ENCODE measurements around the gene UBE4B. TPM values are rescaled to one million over a fixed set of nuclear protein-coding genes. Genes with fewer than 3 reads are reported as not detected.

Gene UBE4B
- total and polyA plus RNA-seq, 4 donors = 9.9 to 51.0 (median 28.2) TPM

DNA sequence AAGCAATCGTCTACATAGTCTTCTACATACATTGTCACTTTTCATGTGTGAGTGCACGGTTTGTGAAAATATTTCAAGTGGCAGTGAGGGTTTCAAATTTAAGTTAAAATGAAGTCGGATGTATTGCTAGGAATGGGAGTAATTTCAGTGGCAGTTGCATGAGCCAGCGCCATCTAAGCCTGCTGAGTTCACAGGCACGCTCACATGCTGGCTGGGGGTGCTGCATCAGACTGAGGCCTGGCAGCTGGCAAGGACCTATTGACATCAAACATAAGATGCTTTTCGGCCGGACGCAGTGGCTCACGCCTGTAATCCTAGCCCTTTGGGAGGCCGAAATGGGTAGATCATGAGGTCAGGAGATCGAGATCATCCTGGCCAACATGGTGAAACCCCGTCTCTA, 80.7 kb downstream of the UBE4B start:
- ATAC-seq (ENCODE audit: insufficient read depth, low FRiP score) (no peak), DNase-seq (no peak)
- H3K27me3 ChIP-seq (ENCODE audit: control insufficient read depth in 3 of 3, insufficient read depth in 3 of 3, low read length in 2 of 3) = no peaks in the 10 kb centered on the region
- no peak overlapping the region for H3K4me3 ChIP-seq
- H3K36me3 ChIP-seq (ENCODE audit: control insufficient read depth in 4 of 4, insufficient read depth in 4 of 4, low read length in 4 of 4) = peaks cover 0 to 20% (median 15%) of the 10 kb centered on the region in 4 donors
- no peaks in the 10 kb centered on the region for H3K9me3 ChIP-seq (ENCODE audit: control insufficient read depth in 4 of 4, insufficient read depth in 3 of 4, low read length in 3 of 4)
- H3K9ac ChIP-seq (ENCODE audit: insufficient read depth in 1 of 2, low read length in 2 of 2) = no peak overlapping the region
- no peak overlapping the region for H3K27ac ChIP-seq (ENCODE audit: low read depth in 1 of 2, low read length in 1 of 2)
- TF ChIP-seq, protein P1, sequence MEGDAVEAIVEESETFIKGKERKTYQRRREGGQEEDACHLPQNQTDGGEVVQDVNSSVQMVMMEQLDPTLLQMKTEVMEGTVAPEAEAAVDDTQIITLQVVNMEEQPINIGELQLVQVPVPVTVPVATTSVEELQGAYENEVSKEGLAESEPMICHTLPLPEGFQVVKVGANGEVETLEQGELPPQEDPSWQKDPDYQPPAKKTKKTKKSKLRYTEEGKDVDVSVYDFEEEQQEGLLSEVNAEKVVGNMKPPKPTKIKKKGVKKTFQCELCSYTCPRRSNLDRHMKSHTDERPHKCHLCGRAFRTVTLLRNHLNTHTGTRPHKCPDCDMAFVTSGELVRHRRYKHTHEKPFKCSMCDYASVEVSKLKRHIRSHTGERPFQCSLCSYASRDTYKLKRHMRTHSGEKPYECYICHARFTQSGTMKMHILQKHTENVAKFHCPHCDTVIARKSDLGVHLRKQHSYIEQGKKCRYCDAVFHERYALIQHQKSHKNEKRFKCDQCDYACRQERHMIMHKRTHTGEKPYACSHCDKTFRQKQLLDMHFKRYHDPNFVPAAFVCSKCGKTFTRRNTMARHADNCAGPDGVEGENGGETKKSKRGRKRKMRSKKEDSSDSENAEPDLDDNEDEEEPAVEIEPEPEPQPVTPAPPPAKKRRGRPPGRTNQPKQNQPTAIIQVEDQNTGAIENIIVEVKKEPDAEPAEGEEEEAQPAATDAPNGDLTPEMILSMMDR (IDR thresholded peaks at IDR 0.05; ENCODE audit: control extremely low read depth, extremely low read depth) = no peak
- 95 to 97% methylated on average over 12 of the region's 12 CpGs for WGBS, 2 donors
- H3K4me1 ChIP-seq (ENCODE audit: control insufficient read depth in 5 of 5, insufficient read depth in 5 of 5, low read length in 5 of 5) = no peaks in the 10 kb centered on the region

DNA sequence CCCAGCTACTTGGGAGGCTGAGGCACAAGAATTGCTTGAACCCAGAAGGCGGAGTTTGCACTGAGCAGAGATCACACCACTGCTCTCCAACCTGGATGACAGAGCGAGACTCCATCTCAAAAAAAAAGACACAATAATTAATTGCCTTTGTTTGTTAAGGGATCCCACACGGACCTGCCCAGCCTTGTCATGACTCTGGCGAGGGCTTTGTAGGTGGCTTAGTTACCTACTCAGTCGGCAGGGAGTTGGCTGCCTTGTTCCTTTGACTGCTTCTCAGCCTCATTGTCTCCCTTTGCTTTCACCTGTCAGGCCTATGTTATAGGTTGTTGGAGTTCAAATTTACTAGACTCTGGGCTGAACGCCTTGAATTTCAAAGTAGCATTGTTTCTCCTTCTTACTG, 82.0 kb downstream of the UBE4B start:
- TF ChIP-seq, protein P1 (IDR thresholded peaks at IDR 0.05; ENCODE audit: control extremely low read depth, extremely low read depth) = no peak
- Histone ChIP-seq H3K9me3 (ENCODE audit: control insufficient read depth in 4 of 4, insufficient read depth in 3 of 4, low read length in 3 of 4) (no peaks in the 10 kb centered on the region), H3K4me3 (no peak overlapping the region), H3K4me1 (ENCODE audit: control insufficient read depth in 5 of 5, insufficient read depth in 5 of 5, low read length in 5 of 5) (no peaks in the 10 kb centered on the region), H3K27me3 (ENCODE audit: control insufficient read depth in 3 of 3, insufficient read depth in 3 of 3, low read length in 2 of 3) (no peaks in the 10 kb centered on the region), H3K27ac (ENCODE audit: low read depth in 1 of 2, low read length in 1 of 2) (no peak overlapping the region), H3K36me3 (ENCODE audit: control insufficient read depth in 4 of 4, insufficient read depth in 4 of 4, low read length in 4 of 4) (peaks cover 0 to 23% (median 19%) of the 10 kb centered on the region in 4 donors), H3K9ac (ENCODE audit: insufficient read depth in 1 of 2, low read length in 2 of 2) (no peak overlapping the region)
- ATAC-seq (ENCODE audit: insufficient read depth, low FRiP score) (no peak), DNase-seq (no peak)
- WGBS, 2 donors = 94 to 98% methylated on average over 6 of the region's 6 CpGs

DNA sequence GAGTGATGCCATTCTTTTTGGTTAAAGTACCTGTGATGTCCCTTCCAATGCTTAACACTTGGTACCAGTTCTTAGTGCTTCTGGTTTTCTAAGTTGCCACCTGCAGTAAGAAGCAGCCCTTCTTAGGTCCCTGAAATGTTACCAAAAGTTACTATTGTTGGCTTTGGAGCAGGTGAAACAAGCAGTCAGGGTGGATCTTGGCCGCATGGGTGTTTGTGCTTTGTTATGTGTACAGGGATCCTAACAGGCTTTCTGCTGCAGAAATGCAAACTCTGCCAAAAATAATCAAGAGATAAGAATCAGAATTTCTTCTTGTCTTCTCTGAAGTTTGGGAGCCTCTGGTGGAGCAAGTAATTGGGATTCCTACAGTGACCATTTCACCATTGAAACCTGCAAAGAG, 84.4 kb downstream of the UBE4B start:
- H3K4me1 ChIP-seq (ENCODE audit: control insufficient read depth in 5 of 5, insufficient read depth in 5 of 5, low read length in 5 of 5) = no peaks in the 10 kb centered on the region
- no peak overlapping the region for H3K27ac ChIP-seq (ENCODE audit: low read depth in 1 of 2, low read length in 1 of 2)
- ATAC-seq (ENCODE audit: insufficient read depth, low FRiP score) (no peak), DNase-seq (no peak)
- TF ChIP-seq, protein P1 (IDR thresholded peaks at IDR 0.05; ENCODE audit: control extremely low read depth, extremely low read depth) = no peak
- H3K4me3 ChIP-seq = no peak overlapping the region
- H3K36me3 ChIP-seq (ENCODE audit: control insufficient read depth in 4 of 4, insufficient read depth in 4 of 4, low read length in 4 of 4) = peaks cover 6 to 26% (median 24%) of the 10 kb centered on the region in 4 donors
- no peaks in the 10 kb centered on the region for H3K27me3 ChIP-seq (ENCODE audit: control insufficient read depth in 3 of 3, insufficient read depth in 3 of 3, low read length in 2 of 3)
- 95 to 100% methylated on average over 1 of the region's 1 CpG for WGBS, 2 donors
- no peak overlapping the region for H3K9ac ChIP-seq (ENCODE audit: insufficient read depth in 1 of 2, low read length in 2 of 2)
- no peaks in the 10 kb centered on the region for H3K9me3 ChIP-seq (ENCODE audit: control insufficient read depth in 4 of 4, insufficient read depth in 3 of 4, low read length in 3 of 4)

DNA sequence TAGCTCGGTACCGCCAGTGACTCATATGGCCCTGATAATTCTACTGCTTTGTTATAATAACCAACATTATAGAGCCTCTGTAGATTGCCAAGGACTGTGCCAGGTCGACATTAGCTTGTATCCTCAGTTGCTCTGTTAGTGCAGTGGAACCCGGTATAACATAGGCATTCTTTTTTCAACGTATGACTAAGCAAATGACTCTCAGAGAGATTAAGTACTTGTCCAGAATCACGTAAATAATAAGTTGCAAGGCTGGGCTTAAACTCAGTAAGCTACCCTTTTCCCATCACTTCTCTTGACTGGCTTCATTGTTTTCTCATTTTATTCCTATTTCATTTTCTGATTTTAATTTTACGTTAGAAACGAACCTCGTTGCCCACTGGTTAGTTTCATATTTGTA, 85.1 kb downstream of the UBE4B start:
- Histone ChIP-seq H3K4me3 (no peak overlapping the region), H3K4me1 (ENCODE audit: control insufficient read depth in 5 of 5, insufficient read depth in 5 of 5, low read length in 5 of 5) (no peaks in the 10 kb centered on the region), H3K36me3 (ENCODE audit: control insufficient read depth in 4 of 4, insufficient read depth in 4 of 4, low read length in 4 of 4) (peaks cover 7 to 28% (median 25%) of the 10 kb centered on the region in 4 donors), H3K27ac (ENCODE audit: low read depth in 1 of 2, low read length in 1 of 2) (no peak overlapping the region), H3K9me3 (ENCODE audit: control insufficient read depth in 4 of 4, insufficient read depth in 3 of 4, low read length in 3 of 4) (no peaks in the 10 kb centered on the region), H3K27me3 (ENCODE audit: control insufficient read depth in 3 of 3, insufficient read depth in 3 of 3, low read length in 2 of 3) (no peaks in the 10 kb centered on the region), H3K9ac (ENCODE audit: insufficient read depth in 1 of 2, low read length in 2 of 2) (no peak overlapping the region)
- DNase-seq (no peak), ATAC-seq (ENCODE audit: insufficient read depth, low FRiP score) (no peak)
- TF ChIP-seq, protein P1 (IDR thresholded peaks at IDR 0.05; ENCODE audit: control extremely low read depth, extremely low read depth) = no peak
- 91 to 92% methylated on average over 9 of the region's 9 CpGs for WGBS, 2 donors

Data from lung (tissue), 12 donors.